ENCODE results near the gene GATAD2B.

The GATAD2B gene

GRCh38 chr1:153776352-153776751 lies 146.4 kb downstream of the GATAD2B start:
- no peaks in the 10 kb centered on the region for H3K27me3 ChIP-seq (ENCODE audit: insufficient read depth, low read length)
- peak overlapping the region; percentile 91 for H3K4me3 ChIP-seq (ENCODE audit: low read length)
- H3K9ac ChIP-seq (ENCODE audit: low read depth, low read length): peak overlapping the region; percentile 90; the same call in 1 of the 2 replicates
- H3K27ac ChIP-seq (ENCODE audit: low read length): no peak overlapping the region
- H3K4me1 ChIP-seq (ENCODE audit: insufficient read depth, low read length): peaks cover 4% of the 10 kb centered on the region; the same call in 1 of the 2 replicates
- H3K9me3 ChIP-seq (ENCODE audit: insufficient read depth, low read depth, low read length): no peaks in the 10 kb centered on the region
- peaks cover 28% of the 10 kb centered on the region for H3K36me3 ChIP-seq (ENCODE audit: insufficient read depth, low read depth, low read length)

- peaks cover 30% of the 10 kb centered on the region for H3K36me3 ChIP-seq (ENCODE audit: insufficient read depth, low read depth, low read length)
- H3K9me3 ChIP-seq (ENCODE audit: insufficient read depth, low read depth, low read length): no peaks in the 10 kb centered on the region
- H3K9ac ChIP-seq (ENCODE audit: low read depth, low read length): peak overlapping the region; percentile 90; the same call in 1 of the 2 replicates
- H3K4me3 ChIP-seq (ENCODE audit: low read length): peak overlapping the region; percentile 91
- H3K4me1 ChIP-seq (ENCODE audit: insufficient read depth, low read length): peaks cover 4% of the 10 kb centered on the region; the same call in 1 of the 2 replicates
- peak overlapping the region; percentile 78 for H3K27ac ChIP-seq (ENCODE audit: low read length)
- H3K27me3 ChIP-seq (ENCODE audit: insufficient read depth, low read length): no peaks in the 10 kb centered on the region
Measured at GRCh38 chr1:153775458-153776327, 147.1 kb downstream of the GATAD2B start.

DNA sequence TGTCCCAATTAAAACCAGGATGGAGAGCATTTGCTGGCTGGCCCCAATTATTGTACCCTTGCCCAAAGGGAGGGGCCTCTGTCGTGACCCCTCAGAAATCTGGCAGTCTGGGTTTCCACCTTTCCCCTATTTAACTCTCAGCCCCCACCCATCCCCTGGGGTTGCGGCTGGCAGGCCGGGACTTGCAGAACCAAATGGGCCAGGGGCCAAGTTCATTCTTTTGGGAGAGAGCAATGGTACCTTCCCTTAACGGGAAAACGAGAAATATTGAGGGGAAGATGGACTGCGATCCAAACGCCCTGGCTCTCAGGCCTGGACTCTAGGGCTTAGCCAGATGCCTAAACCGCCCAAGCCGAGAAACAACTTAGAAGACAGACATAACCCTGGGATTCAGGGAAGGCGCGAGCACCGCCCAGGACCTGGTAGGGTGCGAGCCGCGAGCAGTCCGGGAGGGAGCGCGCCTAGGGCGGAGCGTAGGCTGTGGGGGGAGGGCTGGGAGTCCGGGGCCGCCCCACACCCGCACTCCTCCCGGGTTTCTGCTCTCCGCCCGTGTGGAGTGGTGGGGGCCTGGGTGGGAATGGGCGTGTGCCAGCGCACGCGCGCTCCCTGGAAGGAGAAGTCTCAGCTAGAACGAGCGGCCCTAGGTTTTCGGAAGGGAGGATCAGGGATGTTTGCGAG lies 147.9 kb downstream of the GATAD2B start, which contains the start of gene SLC27A3:
Gene SLC27A3 (plus strand): TSS at position 628 of the 678 bp plus-strand sequence. CDS start 91 bp downstream, outside the sequence.
- H3K36me3 ChIP-seq (ENCODE audit: insufficient read depth, low read depth, low read length): peaks cover 38% of the 10 kb centered on the region
- peaks cover 8% of the 10 kb centered on the region; the same call in 1 of the 2 replicates for H3K4me1 ChIP-seq (ENCODE audit: insufficient read depth, low read length)
- H3K27me3 ChIP-seq (ENCODE audit: insufficient read depth, low read length): no peaks in the 10 kb centered on the region
- H3K27ac ChIP-seq (ENCODE audit: low read length): peak within 1 kb of the TSS; percentile 78
- peak within 1 kb of the TSS; percentile 90; the same call in 1 of the 2 replicates for H3K9ac ChIP-seq (ENCODE audit: low read depth, low read length)
- H3K9me3 ChIP-seq (ENCODE audit: insufficient read depth, low read depth, low read length): no peaks in the 10 kb centered on the region
- peak within 1 kb of the TSS; percentile 91 for H3K4me3 ChIP-seq (ENCODE audit: low read length)

GRCh38 chr1:153774026-153774595 lies 148.7 kb downstream of the GATAD2B start:
- Histone ChIP-seq H3K4me3 (ENCODE audit: low read length) (no peak overlapping the region; the same call in 1 of the 2 replicates), H3K4me1 (ENCODE audit: insufficient read depth, low read length) (peaks cover 8% of the 10 kb centered on the region; the same call in 1 of the 2 replicates), H3K9me3 (ENCODE audit: insufficient read depth, low read depth, low read length) (no peaks in the 10 kb centered on the region), H3K27me3 (ENCODE audit: insufficient read depth, low read length) (no peaks in the 10 kb centered on the region), H3K27ac (ENCODE audit: low read length) (no peak overlapping the region), H3K9ac (ENCODE audit: low read depth, low read length) (no peak overlapping the region), H3K36me3 (ENCODE audit: insufficient read depth, low read depth, low read length) (peaks cover 46% of the 10 kb centered on the region)

GRCh38 chr1:153773096-153773921 lies 149.5 kb downstream of the GATAD2B start:
- Histone ChIP-seq H3K4me3 (ENCODE audit: low read length) (no peak overlapping the region), H3K9me3 (ENCODE audit: insufficient read depth, low read depth, low read length) (no peaks in the 10 kb centered on the region), H3K4me1 (ENCODE audit: insufficient read depth, low read length) (peaks cover 8% of the 10 kb centered on the region; the same call in 1 of the 2 replicates), H3K36me3 (ENCODE audit: insufficient read depth, low read depth, low read length) (peaks cover 54% of the 10 kb centered on the region), H3K27ac (ENCODE audit: low read length) (no peak overlapping the region), H3K27me3 (ENCODE audit: insufficient read depth, low read length) (no peaks in the 10 kb centered on the region), H3K9ac (ENCODE audit: low read depth, low read length) (no peak overlapping the region)

DNA sequence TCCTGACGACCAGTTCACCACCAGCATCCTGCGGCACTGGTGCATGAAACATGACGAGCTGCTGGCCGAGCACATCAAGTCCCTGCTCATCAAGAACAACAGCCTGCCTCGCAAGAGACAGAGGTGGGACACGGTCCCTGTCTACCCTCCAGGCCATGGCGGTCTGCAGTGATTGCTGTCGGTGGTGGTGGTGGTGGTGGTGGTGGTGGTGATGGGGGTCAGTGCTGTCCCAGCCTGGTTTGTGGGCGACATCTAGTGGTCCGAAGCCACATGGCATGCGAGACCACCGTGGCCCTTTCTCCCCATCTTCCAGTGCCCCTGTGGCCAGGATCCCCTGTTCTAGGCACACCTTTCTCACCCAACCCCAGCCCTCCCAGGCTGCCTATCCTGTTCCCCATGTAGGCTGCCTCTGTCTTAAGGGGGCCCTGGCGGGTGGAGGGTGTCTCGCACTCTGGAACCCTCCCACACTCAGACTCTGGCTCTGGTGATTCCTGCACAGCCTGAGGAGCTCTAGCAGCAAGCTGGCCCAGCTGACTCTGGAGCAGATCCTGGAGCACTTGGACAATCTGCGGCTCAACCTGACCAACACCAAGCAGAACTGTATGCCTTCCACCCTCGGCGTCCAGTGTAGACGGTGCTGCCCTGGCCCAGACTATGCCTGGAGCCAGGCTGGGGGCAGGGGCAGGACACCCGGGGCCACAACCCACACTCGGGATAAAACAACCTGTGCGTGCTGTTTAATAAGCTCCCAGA lies 150.8 kb downstream of the GATAD2B start:
- no peaks in the 10 kb centered on the region for H3K9me3 ChIP-seq (ENCODE audit: insufficient read depth, low read depth, low read length)
- no peak overlapping the region for H3K27ac ChIP-seq (ENCODE audit: low read length)
- no peak overlapping the region for H3K9ac ChIP-seq (ENCODE audit: low read depth, low read length)
- H3K27me3 ChIP-seq (ENCODE audit: insufficient read depth, low read length): no peaks in the 10 kb centered on the region
- peaks cover 8% of the 10 kb centered on the region; the same call in 1 of the 2 replicates for H3K4me1 ChIP-seq (ENCODE audit: insufficient read depth, low read length)
- peaks cover 67% of the 10 kb centered on the region for H3K36me3 ChIP-seq (ENCODE audit: insufficient read depth, low read depth, low read length)
- H3K4me3 ChIP-seq (ENCODE audit: low read length): no peak overlapping the region

GRCh38 chr1:153771261-153771660 lies 151.5 kb downstream of the GATAD2B start:
- Histone ChIP-seq H3K9ac (ENCODE audit: low read depth, low read length) (no peak overlapping the region), H3K27me3 (ENCODE audit: insufficient read depth, low read length) (no peaks in the 10 kb centered on the region), H3K4me1 (ENCODE audit: insufficient read depth, low read length) (peaks cover 8% of the 10 kb centered on the region; the same call in 1 of the 2 replicates), H3K36me3 (ENCODE audit: insufficient read depth, low read depth, low read length) (peaks cover 73% of the 10 kb centered on the region), H3K9me3 (ENCODE audit: insufficient read depth, low read depth, low read length) (no peaks in the 10 kb centered on the region), H3K27ac (ENCODE audit: low read length) (no peak overlapping the region), H3K4me3 (ENCODE audit: low read length) (no peak overlapping the region)

- Histone ChIP-seq H3K9me3 (ENCODE audit: insufficient read depth, low read depth, low read length) (no peaks in the 10 kb centered on the region), H3K27ac (ENCODE audit: low read length) (no peak overlapping the region), H3K4me3 (ENCODE audit: low read length) (no peak overlapping the region), H3K4me1 (ENCODE audit: insufficient read depth, low read length) (peaks cover 8% of the 10 kb centered on the region; the same call in 1 of the 2 replicates), H3K27me3 (ENCODE audit: insufficient read depth, low read length) (no peaks in the 10 kb centered on the region), H3K9ac (ENCODE audit: low read depth, low read length) (no peak overlapping the region), H3K36me3 (ENCODE audit: insufficient read depth, low read depth, low read length) (peaks cover 77% of the 10 kb centered on the region)
Measured at GRCh38 chr1:153770797-153771196, 152.0 kb downstream of the GATAD2B start.

GRCh38 chr1:153769221-153769620 lies 153.6 kb downstream of the GATAD2B start:
- peaks cover 90% of the 10 kb centered on the region for H3K36me3 ChIP-seq (ENCODE audit: insufficient read depth, low read depth, low read length)
- no peak overlapping the region for H3K27ac ChIP-seq (ENCODE audit: low read length)
- no peak overlapping the region for H3K4me3 ChIP-seq (ENCODE audit: low read length)
- H3K4me1 ChIP-seq (ENCODE audit: insufficient read depth, low read length): peaks cover 5% of the 10 kb centered on the region; the same call in 1 of the 2 replicates
- no peaks in the 10 kb centered on the region for H3K9me3 ChIP-seq (ENCODE audit: insufficient read depth, low read depth, low read length)
- no peak overlapping the region for H3K9ac ChIP-seq (ENCODE audit: low read depth, low read length)
- H3K27me3 ChIP-seq (ENCODE audit: insufficient read depth, low read length): no peaks in the 10 kb centered on the region

GRCh38 chr1:153768316-153769181 lies 154.2 kb downstream of the GATAD2B start:
- peaks cover 90% of the 10 kb centered on the region for H3K36me3 ChIP-seq (ENCODE audit: insufficient read depth, low read depth, low read length)
- H3K4me1 ChIP-seq (ENCODE audit: insufficient read depth, low read length): peaks cover 5% of the 10 kb centered on the region; the same call in 1 of the 2 replicates
- no peak overlapping the region for H3K4me3 ChIP-seq (ENCODE audit: low read length)
- H3K9me3 ChIP-seq (ENCODE audit: insufficient read depth, low read depth, low read length): no peaks in the 10 kb centered on the region
- H3K9ac ChIP-seq (ENCODE audit: low read depth, low read length): no peak overlapping the region
- no peaks in the 10 kb centered on the region for H3K27me3 ChIP-seq (ENCODE audit: insufficient read depth, low read length)
- no peak overlapping the region for H3K27ac ChIP-seq (ENCODE audit: low read length)

All from iPS-20b (cell line).